GM23248 (cell line): ENCODE measurements around the gene COL23A1. TPM values are rescaled to one million over a fixed set of nuclear protein-coding genes. Genes with fewer than 3 reads are reported as not detected.

ENCODE experiments used
- DNase-seq: peaks from one replicate; pipeline ENCODE4 v3.0.0-alpha.2; 2015
- H2AFZ ChIP-seq: fragments of 200-600 bp; sonication (generic); 2 replicates; pipeline ENCODE4 v1.6.1; 2016; ENCODE audit warnings: antibody characterized with exemption
- H3F3A ChIP-seq: fragments of 200-600 bp; sonication (generic); 2 replicates; pipeline ENCODE4 v1.6.1; 2016; ENCODE audit warnings: mild to moderate bottlenecking, antibody characterized with exemption, mixed run types; ENCODE audit not compliant: insufficient read depth
- H3K27ac ChIP-seq: fragments of 200-600 bp; sonication (generic); 2 replicates; pipeline ENCODE4 v1.5.1; 2016; ENCODE audit warnings: mild to moderate bottlenecking
- H3K27me3 ChIP-seq: fragments of 200-600 bp; sonication (generic); replicated peaks from 2 replicates; pipeline ENCODE4 v1.6.1; 2016; ENCODE audit warnings: mild to moderate bottlenecking; ENCODE audit not compliant: insufficient read depth
- H3K36me3 ChIP-seq: fragments of 200-600 bp; sonication (generic); 2 replicates; pipeline ENCODE4 v1.6.1; 2016; ENCODE audit warnings: low read depth, mild to moderate bottlenecking
- H3K4me1 ChIP-seq: fragments of 200-600 bp; sonication (generic); 2 replicates; pipeline ENCODE4 v1.6.1; 2016; ENCODE audit warnings: mild to moderate bottlenecking; ENCODE audit not compliant: insufficient read depth
- H3K4me2 ChIP-seq: fragments of 200-600 bp; sonication (generic); one replicate; pipeline ENCODE4 v1.6.1; 2016; ENCODE audit warnings: mild to moderate bottlenecking; ENCODE audit not compliant: unreplicated experiment
- H3K4me3 ChIP-seq: fragments of 200-600 bp; sonication (generic); 2 replicates; pipeline ENCODE4 v1.5.1; 2016; ENCODE audit warnings: mild to moderate bottlenecking
- H3K79me2 ChIP-seq: fragments of 200-600 bp; sonication (generic); 2 replicates; pipeline ENCODE4 v1.6.1; 2016; ENCODE audit warnings: mild to moderate bottlenecking; ENCODE audit not compliant: insufficient read depth
- H3K9ac ChIP-seq: fragments of 200-600 bp; sonication (generic); 2 replicates; pipeline ENCODE4 v1.6.1; 2016; ENCODE audit warnings: mild to moderate bottlenecking
- H3K9me2 ChIP-seq: fragments of 200-600 bp; sonication (generic); 2 replicates; pipeline ENCODE4 v1.6.1; 2016; ENCODE audit warnings: mixed run types, mild to moderate bottlenecking, moderate library complexity; ENCODE audit not compliant: insufficient read depth
- H3K9me3 ChIP-seq: fragments of 200-600 bp; sonication (generic); one replicate; pipeline ENCODE4 v1.6.1; 2017; ENCODE audit warnings: low read depth
- H4K20me1 ChIP-seq: fragments of 200-600 bp; sonication (generic); 2 replicates; pipeline ENCODE4 v1.6.0; 2016; ENCODE audit not compliant: insufficient read depth
- EZH2 ChIP-seq: fragments of 200-600 bp; sonication (generic); IDR thresholded peaks from 2 replicates; pipeline ENCODE4 v1.6.1; 2018; ENCODE audit warnings: antibody characterized with exemption, mild to moderate bottlenecking; ENCODE audit not compliant: insufficient read depth, poor library complexity, severe bottlenecking
- EZH2phosphoT487 ChIP-seq: fragments of 200-600 bp; sonication (generic); IDR thresholded peaks from 2 replicates; pipeline ENCODE4 v1.6.1; 2018; ENCODE audit warnings: antibody characterized with exemption, moderate library complexity, mild to moderate bottlenecking, low read depth; ENCODE audit not compliant: insufficient read depth
- WGBS, 2 experiments: methylation state at CpG; one replicate each; pipeline ENCODE4 v1.1.6; 2015 to 2017; ENCODE audit warnings: low lambda C conversion rate in 2 of 2, low coverage in 1 of 2; ENCODE audit errors: missing lambda C conversion rate in 2 of 2; 5-methylcytosine and 5-hydroxymethylcytosine counted together
- in situ Hi-C: fragments of 300-500 bp; cut with MboI; formaldehyde crosslinking; loops from 2 replicates; pipeline ENCODE4 v1.15.0; 2020
- polyA plus RNA-seq: library from polyadenylated mRNA; unstranded; fragments of >200 nt; fragmentation: Nextera tagmentation; extraction: Ambion mirVana; gene quantifications from 2 replicates; pipeline ENCODE4 v1.2.1, GENCODE V29; 2016
- total RNA-seq: library from RNA; depleted of rRNA; stranded (reverse); fragments of >200 nt; shearing (Covaris generic); gene quantifications from 2 replicates; pipeline ENCODE4 v1.2.3, GENCODE V29; 2014

The COL23A1 gene
- total and polyA plus RNA-seq, 2 experiments from 2014 or later, result not detected

DNA sequence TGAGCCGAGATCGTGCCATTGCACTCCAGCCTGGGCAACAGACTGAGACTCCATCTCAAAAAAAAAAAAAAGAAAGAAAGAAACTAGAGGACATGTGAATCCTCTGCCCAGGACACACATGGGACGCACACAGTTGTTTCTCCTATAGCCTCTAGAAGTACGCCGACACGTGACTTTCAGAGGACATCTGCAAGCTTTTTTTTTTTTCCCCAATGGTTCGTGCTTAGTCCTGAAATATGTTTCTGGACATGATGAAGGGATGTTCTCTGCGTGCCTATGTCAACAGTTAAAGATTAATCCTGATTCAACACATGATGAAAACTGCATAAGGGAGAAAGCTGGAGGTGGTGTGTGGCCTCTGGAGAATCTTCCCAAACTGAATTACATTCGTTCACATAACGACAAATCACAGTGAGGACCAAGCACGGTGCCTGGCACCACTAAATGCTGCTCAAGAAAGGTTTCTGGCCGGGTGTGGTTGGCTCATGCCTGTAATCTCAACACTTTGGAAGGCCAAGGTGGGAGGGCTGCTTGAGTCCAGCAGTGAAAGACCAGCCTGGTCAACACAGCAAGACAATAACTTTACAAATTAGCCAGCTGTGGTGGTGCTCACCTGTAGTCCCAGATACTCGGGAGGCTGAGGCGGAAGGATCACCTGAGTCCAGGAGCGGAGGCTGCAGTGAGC lies 9.8 kb downstream of the COL23A1 start:
- H3K79me2 ChIP-seq, result no peaks in the 10 kb centered on the region
- no peaks in the 10 kb centered on the region for H3F3A ChIP-seq
- no peaks in the 10 kb centered on the region for H3K9me3 ChIP-seq
- no peaks in the 10 kb centered on the region for H4K20me1 ChIP-seq
- no peaks in the 10 kb centered on the region for H3K36me3 ChIP-seq
- in situ Hi-C loops, result no loop called here
- no peak overlapping the region for H2AFZ ChIP-seq
- no peaks in the 10 kb centered on the region for H3K9me2 ChIP-seq
- H3K4me3 ChIP-seq, result no peak overlapping the region
- H3K9ac ChIP-seq, result no peak overlapping the region
- DNase-seq, result no peak
- no peaks in the 10 kb centered on the region for H3K27me3 ChIP-seq
- no peak overlapping the region for H3K4me2 ChIP-seq
- WGBS, 2 experiments, result 60% methylated on average over 15 of the region's 15 CpGs
- H3K4me1 ChIP-seq, result no peaks in the 10 kb centered on the region
- no peak for TF ChIP-seq EZH2phosphoT487
- no peak for TF ChIP-seq EZH2
- no peak overlapping the region for H3K27ac ChIP-seq

DNA sequence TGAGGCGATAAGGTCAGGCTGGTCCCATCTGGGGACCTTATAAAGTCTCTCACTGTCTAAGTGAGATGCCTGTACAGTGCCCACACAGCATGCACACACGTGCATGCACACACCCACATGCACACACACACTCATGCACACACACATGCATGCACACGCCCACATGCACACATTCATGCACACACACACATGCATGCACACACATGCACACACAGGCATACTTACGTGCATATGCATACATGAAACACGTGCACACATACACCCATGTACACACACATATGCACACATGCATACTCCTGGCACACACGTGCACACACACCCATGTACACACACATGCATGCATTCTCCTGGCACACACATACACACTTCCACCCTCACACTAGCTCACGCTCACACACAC lies 12.2 kb downstream of the COL23A1 start:
- no peaks in the 10 kb centered on the region for H3K36me3 ChIP-seq
- no peak for DNase-seq
- no peaks in the 10 kb centered on the region for H3K4me1 ChIP-seq
- no peaks in the 10 kb centered on the region for H3K79me2 ChIP-seq
- TF ChIP-seq EZH2, result no peak
- TF ChIP-seq EZH2phosphoT487, result no peak
- H3K4me2 ChIP-seq, result no peak overlapping the region
- H4K20me1 ChIP-seq, result no peaks in the 10 kb centered on the region
- H3K9me2 ChIP-seq, result no peaks in the 10 kb centered on the region
- WGBS, 2 experiments, result 69 to 70% methylated on average over 6 to 7 of the region's 7 CpGs
- no peak overlapping the region for H3K9ac ChIP-seq
- no peaks in the 10 kb centered on the region for H3F3A ChIP-seq
- H3K4me3 ChIP-seq, result no peak overlapping the region
- no peaks in the 10 kb centered on the region for H3K9me3 ChIP-seq
- H3K27me3 ChIP-seq, result no peaks in the 10 kb centered on the region
- in situ Hi-C loops, result no loop called here
- H3K27ac ChIP-seq, result no peak overlapping the region
- no peak overlapping the region for H2AFZ ChIP-seq

DNA sequence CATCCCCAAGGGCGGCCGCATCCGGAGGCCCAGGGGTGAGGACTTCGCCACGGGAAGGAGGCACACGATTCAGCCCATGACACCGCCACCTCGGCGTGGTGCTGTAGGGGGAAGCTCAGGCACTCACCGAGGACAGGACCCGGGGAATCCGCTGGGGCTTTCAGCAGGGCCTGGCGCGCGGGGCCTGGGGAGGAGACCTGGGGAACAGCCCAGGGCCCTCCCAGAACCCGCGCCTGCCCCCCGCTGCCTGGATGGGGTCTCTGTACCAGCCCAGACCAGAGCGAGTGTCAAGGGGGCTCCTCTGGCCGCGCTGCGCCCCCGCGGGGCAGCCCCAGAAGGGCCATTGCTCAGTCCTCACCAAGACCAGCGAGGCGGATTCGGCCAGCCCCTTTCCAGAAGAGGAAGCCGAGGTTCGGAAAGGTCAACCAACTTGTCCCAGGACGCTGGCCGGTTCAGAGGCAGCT lies 12.8 kb downstream of the COL23A1 start:
- Histone ChIP-seq H3K79me2 (no peaks in the 10 kb centered on the region), H3K4me1 (no peaks in the 10 kb centered on the region), H3K36me3 (no peaks in the 10 kb centered on the region), H3F3A (no peaks in the 10 kb centered on the region), H3K4me3 (no peak overlapping the region), H3K9me2 (no peaks in the 10 kb centered on the region), H4K20me1 (no peaks in the 10 kb centered on the region), H3K27me3 (no peaks in the 10 kb centered on the region), H3K27ac (no peak overlapping the region), H2AFZ (no peak overlapping the region), H3K9ac (no peak overlapping the region), H3K4me2 (no peak overlapping the region), H3K9me3 (no peaks in the 10 kb centered on the region)
- DNase-seq, result no peak
- in situ Hi-C loops, result no loop called here
- 81 to 85% methylated on average over 27 to 31 of the region's 31 CpGs for WGBS, 2 experiments
- TF ChIP-seq EZH2, result no peak
- no peak for TF ChIP-seq EZH2phosphoT487

DNA sequence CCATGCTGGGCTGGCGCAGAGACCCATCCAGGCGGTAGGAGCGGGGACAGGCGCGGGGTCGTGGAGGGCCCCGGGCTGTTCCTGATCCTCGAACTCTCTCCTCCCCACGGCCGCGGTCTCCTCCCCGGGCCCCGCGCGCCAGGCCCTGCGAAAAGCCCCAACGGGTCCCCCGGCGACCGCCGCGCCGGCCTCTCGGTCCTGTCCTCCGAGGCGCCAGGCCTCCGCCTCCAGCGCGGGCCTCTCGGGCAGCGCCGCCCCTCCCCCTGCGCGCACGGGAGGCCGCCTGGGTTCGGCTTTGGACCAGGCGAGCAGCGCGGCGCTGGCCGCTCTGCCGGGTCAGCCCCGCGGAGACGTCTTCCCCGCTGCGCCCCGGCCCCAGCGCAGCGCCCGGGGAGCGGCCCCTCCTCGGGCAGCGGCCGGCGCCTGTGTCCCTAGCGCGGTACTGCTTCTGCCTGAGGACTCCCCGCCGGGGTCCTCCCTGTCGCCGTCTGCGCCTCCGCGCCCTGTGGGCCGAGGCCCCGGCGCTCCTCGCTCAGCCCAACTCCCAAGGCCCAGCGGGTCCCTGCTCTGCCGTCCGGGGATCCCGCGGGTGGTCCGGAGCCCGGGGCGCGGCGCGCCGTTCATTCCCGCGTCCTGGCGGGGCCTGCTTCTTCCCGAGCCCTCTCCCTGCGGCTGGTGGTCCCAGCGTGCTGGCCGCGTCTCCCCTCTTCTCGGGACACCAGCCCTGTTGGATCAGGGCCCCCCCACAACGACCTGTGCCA lies 13.4 kb downstream of the COL23A1 start:
- in situ Hi-C loops, result no loop called here

More for the DNA sequence above, 13.4 kb downstream of the COL23A1 start:
- H3K27ac ChIP-seq, result no peak overlapping the region
- H2AFZ ChIP-seq, result no peak overlapping the region
- H3K79me2 ChIP-seq, result no peaks in the 10 kb centered on the region
- no peak overlapping the region for H3K4me3 ChIP-seq
- H3K9me3 ChIP-seq, result no peaks in the 10 kb centered on the region
- TF ChIP-seq EZH2phosphoT487 (no peak), EZH2 (no peak)
- no peak overlapping the region for H3K4me2 ChIP-seq
- 38 to 40% methylated on average over 43 to 67 of the region's 92 CpGs for WGBS, 2 experiments
- H3K36me3 ChIP-seq, result no peaks in the 10 kb centered on the region
- no peaks in the 10 kb centered on the region for H3K4me1 ChIP-seq
- H3K9ac ChIP-seq, result no peak overlapping the region
- H3F3A ChIP-seq, result no peaks in the 10 kb centered on the region
- no peaks in the 10 kb centered on the region for H3K27me3 ChIP-seq
- no peaks in the 10 kb centered on the region for H3K9me2 ChIP-seq
- DNase-seq, result no peak
- no peaks in the 10 kb centered on the region for H4K20me1 ChIP-seq
